Suprapubic skin (tissue), 4 donors: ENCODE results near the gene TEKT5. TPM values are rescaled to one million over a fixed set of nuclear protein-coding genes. Genes with fewer than 3 reads are reported as not detected.

ENCODE experiments used
- DNase-seq, 2 donors: peaks; one replicate each; pipeline ENCODE4 v3.0.0-alpha.2; 2019; ENCODE audit warnings: low spot score in 2 of 2
- H3K27ac ChIP-seq: fragments of 200-600 bp; sonication (generic); one replicate; pipeline ENCODE4 v1.5.1; 2019
- H3K27me3 ChIP-seq: fragments of 200-600 bp; sonication (generic); one replicate; pipeline ENCODE4 v1.5.1; 2019
- H3K36me3 ChIP-seq: fragments of 200-600 bp; sonication (generic); one replicate; pipeline ENCODE4 v1.5.1; 2019
- H3K4me1 ChIP-seq: fragments of 200-600 bp; sonication (generic); one replicate; pipeline ENCODE4 v1.5.1; 2019
- H3K4me3 ChIP-seq: fragments of 200-600 bp; sonication (generic); one replicate; pipeline ENCODE4 v1.5.1; 2019; ENCODE audit warnings: mild to moderate bottlenecking
- H3K9me3 ChIP-seq: fragments of 200-600 bp; sonication (generic); one replicate; pipeline ENCODE4 v1.5.1; 2019
- CTCF ChIP-seq, 2 donors: fragments of 200-600 bp in 1 of 2; fragments of 450-650 bp in 1 of 2; sonication (generic) in 1 of 2; IDR thresholded peaks; one replicate each; pipeline ENCODE4 v1.5.1; 2016 to 2019; ENCODE audit warnings: antibody characterized with exemption in 2 of 2, mild to moderate bottlenecking in 1 of 2, moderate library complexity in 1 of 2
- EP300 ChIP-seq: sonication (generic); formaldehyde crosslinking; IDR thresholded peaks from one replicate; pipeline ENCODE4 v1.6.1; 2017; ENCODE audit warnings: antibody characterized with exemption
- POLR2A ChIP-seq, 2 donors: fragments of 450-650 bp; IDR thresholded peaks; one replicate each; pipeline ENCODE4 v1.6.1; 2017; ENCODE audit warnings: antibody characterized with exemption in 2 of 2, mild to moderate bottlenecking in 2 of 2, moderate library complexity in 2 of 2
- POLR2AphosphoS5 ChIP-seq, 3 donors: sonication (generic); formaldehyde crosslinking; IDR thresholded peaks; one replicate each; pipeline ENCODE4 v1.6.1; 2017; ENCODE audit warnings: antibody characterized with exemption in 3 of 3
- WGBS: methylation state at CpG from one replicate; pipeline ENCODE4 v1.1.5; 2018; 5-methylcytosine and 5-hydroxymethylcytosine counted together
- total RNA-seq, 4 donors: library from RNA; depleted of rRNA; stranded (reverse); fragments of >200 nt; gene quantifications; one replicate each; pipeline ENCODE4 v1.1.0, GENCODE V29; 2016

TEKT5 gene
- total RNA-seq, 4 donors from 2014 or later, result 0.64 to 2.3 TPM; not detected in 2

GRCh38 chr16:10676284-10676683, 18.4 kb downstream of the TEKT5 start:
- H3K9me3 ChIP-seq, result no peaks in the 10 kb centered on the region
- WGBS, result 68% methylated on average over 4 of the region's 6 CpGs
- H3K4me1 ChIP-seq, result no peaks in the 10 kb centered on the region
- H3K27me3 ChIP-seq, result no peaks in the 10 kb centered on the region
- peak in 1 of 2 donors; percentile 43 for DNase-seq
- no peak overlapping the region for H3K27ac ChIP-seq
- no peak for TF ChIP-seq CTCF (IDR thresholded peaks at IDR 0.05)
- H3K36me3 ChIP-seq, result no peaks in the 10 kb centered on the region
- H3K4me3 ChIP-seq, result no peak overlapping the region

- 86% methylated on average over 11 of the region's 13 CpGs for WGBS
- Histone ChIP-seq H3K4me1 (no peaks in the 10 kb centered on the region), H3K27me3 (no peaks in the 10 kb centered on the region), H3K27ac (no peak overlapping the region), H3K4me3 (no peak overlapping the region), H3K36me3 (no peaks in the 10 kb centered on the region), H3K9me3 (no peaks in the 10 kb centered on the region)
- peak in 1 of 2 donors; percentile 48 for DNase-seq
- TF ChIP-seq CTCF (IDR thresholded peaks at IDR 0.05) (no peak), POLR2AphosphoS5 (IDR thresholded peaks at IDR 0.05) (no peak), POLR2A (IDR thresholded peaks at IDR 0.05) (no peak), EP300 (no peak)
Measured at GRCh38 chr16:10675861-10676260, 18.9 kb downstream of the TEKT5 start.

- H3K9me3 ChIP-seq, result no peaks in the 10 kb centered on the region
- H3K36me3 ChIP-seq, result no peaks in the 10 kb centered on the region
- DNase-seq, result peak; percentile 16 to 31
- WGBS, result 62% methylated on average over 11 of the region's 11 CpGs
- no peaks in the 10 kb centered on the region for H3K4me1 ChIP-seq
- TF ChIP-seq CTCF (IDR thresholded peaks at IDR 0.05) (no peak), EP300 (no peak), POLR2AphosphoS5 (IDR thresholded peaks at IDR 0.05) (no peak), POLR2A (IDR thresholded peaks at IDR 0.05) (no peak)
- H3K4me3 ChIP-seq, result no peak overlapping the region
- no peak overlapping the region for H3K27ac ChIP-seq
- H3K27me3 ChIP-seq, result no peaks in the 10 kb centered on the region
Measured at GRCh38 chr16:10675216-10675615, 19.5 kb downstream of the TEKT5 start.

GRCh38 chr16:10671729-10672128, 23.0 kb downstream of the TEKT5 start:
- Histone ChIP-seq H3K4me1 (peaks cover 3% of the 10 kb centered on the region), H3K27me3 (no peaks in the 10 kb centered on the region), H3K4me3 (no peak overlapping the region), H3K27ac (no peak overlapping the region), H3K9me3 (no peaks in the 10 kb centered on the region), H3K36me3 (no peaks in the 10 kb centered on the region)
- no peak for DNase-seq
- no peak for TF ChIP-seq POLR2AphosphoS5 (IDR thresholded peaks at IDR 0.05)
- no peak for TF ChIP-seq POLR2A (IDR thresholded peaks at IDR 0.05)
- TF ChIP-seq EP300, result no peak
- TF ChIP-seq CTCF (IDR thresholded peaks at IDR 0.05), result no peak
- 39% methylated on average over 4 of the region's 4 CpGs for WGBS

GRCh38 chr16:10669791-10670190, 24.9 kb downstream of the TEKT5 start:
- Histone ChIP-seq H3K36me3 (no peaks in the 10 kb centered on the region), H3K4me3 (no peak overlapping the region), H3K9me3 (no peaks in the 10 kb centered on the region), H3K27ac (no peak overlapping the region), H3K4me1 (peaks cover 3% of the 10 kb centered on the region), H3K27me3 (no peaks in the 10 kb centered on the region)
- TF ChIP-seq POLR2A (IDR thresholded peaks at IDR 0.05) (no peak), CTCF (IDR thresholded peaks at IDR 0.05) (no peak), POLR2AphosphoS5 (IDR thresholded peaks at IDR 0.05) (no peak), EP300 (no peak)
- WGBS, result 78% methylated on average over 4 of the region's 4 CpGs
- no peak for DNase-seq
